ENCODE data around the gene ZNF469.

ZNF469 gene

GRCh38 chr16:88411951-88412576 lies 29.3 kb downstream of the ZNF469 start:
- DNase-seq: no peak

GRCh38 chr16:88412766-88413165 lies 30.0 kb downstream of the ZNF469 start:
- no peak for DNase-seq

DNA sequence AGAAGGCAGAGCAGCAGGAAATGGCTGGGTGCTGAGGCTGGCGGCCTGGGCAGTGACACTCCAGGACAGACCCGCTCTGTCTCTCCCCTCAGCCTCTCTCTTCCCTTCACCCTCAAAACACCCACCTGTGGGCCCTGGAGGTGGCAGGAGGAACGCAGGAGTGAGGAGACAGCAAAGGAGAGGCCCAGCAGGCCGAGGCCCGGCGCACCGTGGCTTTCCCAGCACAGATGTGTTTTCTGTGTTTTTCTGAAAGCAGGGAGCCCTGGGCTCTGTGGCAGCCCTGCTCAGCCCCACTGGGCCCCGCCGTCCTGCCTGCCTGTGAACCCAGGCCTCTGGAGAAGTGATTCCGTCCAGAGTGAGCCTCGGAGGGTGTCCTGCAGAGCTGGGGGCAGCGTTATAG lies 30.5 kb downstream of the ZNF469 start:
- no peak for DNase-seq

DNA sequence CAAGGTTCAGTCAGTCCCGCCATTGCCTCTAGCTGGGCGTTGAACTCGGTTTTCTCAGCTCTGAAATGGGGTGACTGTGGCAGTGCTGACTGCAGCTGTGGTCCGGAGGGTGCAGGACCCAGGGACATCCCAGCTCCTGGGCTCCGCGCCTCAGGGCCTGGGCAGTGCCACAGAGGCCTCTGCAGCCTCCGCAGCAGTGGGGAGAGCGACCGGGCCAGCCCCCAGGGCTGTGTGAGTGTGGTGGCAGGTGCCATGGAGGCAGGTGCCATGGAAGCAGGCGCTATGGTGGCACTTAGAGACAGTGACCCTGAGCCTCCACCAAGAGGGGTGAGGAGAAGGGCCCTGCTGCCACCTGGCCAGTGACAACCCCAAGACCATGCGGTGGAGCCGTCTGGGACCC lies 30.9 kb downstream of the ZNF469 start:
- DNase-seq: no peak

- DNase-seq: no peak
These were observed 32.0 kb downstream of the ZNF469 start for GRCh38 chr16:88414521-88415380.

- no peak for DNase-seq
These were observed 32.6 kb downstream of the ZNF469 start for GRCh38 chr16:88415381-88415705.

DNA sequence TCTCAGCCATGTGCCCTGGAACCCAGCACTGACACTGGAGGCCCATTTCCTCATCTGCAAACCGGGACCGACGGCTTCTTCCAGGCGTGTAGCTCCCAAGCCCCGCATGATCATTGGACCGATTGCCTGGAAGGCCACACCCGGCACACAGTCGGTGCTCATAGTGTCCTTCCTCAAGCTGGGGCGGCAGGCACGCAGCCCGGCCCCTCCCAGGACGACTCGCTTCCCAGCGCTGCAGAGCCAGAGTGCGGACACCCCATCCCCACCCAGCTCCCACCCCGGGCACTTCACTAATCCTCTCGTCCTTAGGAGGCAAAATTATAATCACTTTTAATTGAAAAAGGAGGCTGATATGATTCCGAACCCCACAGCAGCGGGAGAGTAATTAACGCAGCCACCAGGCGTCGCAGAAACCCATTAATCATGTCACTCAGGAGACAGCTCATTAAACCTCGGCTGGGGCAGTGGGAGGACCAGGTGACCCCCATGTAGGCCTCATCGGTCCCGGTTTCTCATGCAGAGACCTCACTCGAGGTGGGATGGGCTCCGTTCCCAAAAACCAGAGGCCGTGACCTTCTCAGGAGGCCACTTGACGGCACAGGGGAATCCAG lies 33.1 kb downstream of the ZNF469 start:
- DNase-seq: no peak

GRCh38 chr16:88416686-88417085 lies 33.9 kb downstream of the ZNF469 start:
- DNase-seq: no peak

GRCh38 chr16:88417684-88418476 lies 35.1 kb downstream of the ZNF469 start:
- no peak for DNase-seq

- DNase-seq: no peak
These were observed 36.1 kb downstream of the ZNF469 start for GRCh38 chr16:88418869-88419268.

- DNase-seq: no peak
These were observed 37.0 kb downstream of the ZNF469 start for GRCh38 chr16:88419790-88420189.

GRCh38 chr16:88420496-88420895 lies 37.7 kb downstream of the ZNF469 start:
- DNase-seq: no peak

DNA sequence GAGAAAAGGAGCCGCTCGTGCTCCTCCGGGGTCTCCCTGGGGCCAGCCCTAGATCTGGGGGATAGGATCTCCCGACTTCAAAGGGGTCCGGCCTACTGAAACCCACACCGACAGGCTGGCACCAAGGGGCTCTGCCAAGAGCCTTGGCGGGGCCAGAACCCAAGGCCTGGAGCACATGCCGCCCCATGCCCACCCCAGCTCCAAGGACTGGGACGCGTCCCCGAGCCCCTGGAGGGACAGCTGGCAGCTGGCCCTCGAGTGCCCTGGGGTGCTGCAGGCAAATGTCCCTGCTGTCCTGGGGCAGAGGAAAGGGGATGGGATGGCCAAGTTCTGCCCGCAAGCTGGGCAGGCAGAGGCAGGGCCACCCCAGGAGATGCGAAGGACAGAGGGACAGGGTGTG lies 38.5 kb downstream of the ZNF469 start:
- no peak for DNase-seq

DNA sequence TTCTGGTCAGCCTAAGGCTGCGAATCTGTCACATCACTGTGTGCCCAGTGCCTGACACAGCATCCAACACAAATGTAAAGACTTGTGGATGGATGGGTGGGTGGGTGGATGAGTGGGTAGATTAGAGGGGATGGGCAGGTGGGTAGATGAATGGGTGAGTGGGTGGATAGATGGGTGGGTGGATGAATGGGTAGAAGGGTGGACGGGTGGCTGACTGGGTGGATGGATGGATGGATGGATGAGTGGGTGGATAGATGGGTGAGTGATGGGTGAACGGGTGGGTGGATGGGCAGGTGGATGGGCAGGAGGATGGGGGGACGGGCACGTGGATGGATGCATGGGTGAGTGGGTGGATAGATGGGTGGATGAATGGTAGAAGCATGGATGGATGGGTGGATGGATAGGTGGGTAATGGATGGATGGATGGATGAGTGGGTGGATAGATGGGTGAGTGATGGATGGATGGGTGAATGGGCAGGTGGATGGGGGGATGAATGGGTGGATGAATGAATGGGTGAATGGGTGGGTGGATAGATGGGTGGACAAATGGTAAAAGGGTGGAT lies 39.2 kb downstream of the ZNF469 start:
- no peak for DNase-seq

- DNase-seq: no peak
These were observed 40.1 kb downstream of the ZNF469 start for GRCh38 chr16:88422733-88423447.

DNA sequence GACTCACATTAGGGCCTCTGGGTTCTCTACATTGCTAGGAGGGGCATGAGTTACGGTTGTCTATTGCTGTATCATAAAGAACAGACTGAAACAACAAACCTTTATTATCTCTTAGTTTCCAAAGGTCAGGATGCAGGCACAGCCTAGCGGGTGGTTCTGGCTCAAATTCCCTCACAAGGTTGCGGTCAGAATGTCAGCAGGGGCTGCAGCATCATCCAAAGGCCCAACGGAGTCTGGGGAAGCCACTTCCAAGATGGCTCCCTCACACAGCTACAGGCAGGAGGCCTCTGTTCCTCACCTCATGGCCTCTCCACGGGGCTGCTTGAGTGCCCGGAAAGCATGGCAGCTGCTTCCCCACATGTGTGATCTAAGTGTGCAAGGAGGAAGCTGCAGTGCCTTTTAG lies 40.7 kb downstream of the ZNF469 start:
- no peak for DNase-seq

- DNase-seq: no peak
These were observed 42.0 kb downstream of the ZNF469 start for GRCh38 chr16:88424587-88425235.

GRCh38 chr16:88426018-88426417 lies 43.3 kb downstream of the ZNF469 start:
- DNase-seq: no peak

DNA sequence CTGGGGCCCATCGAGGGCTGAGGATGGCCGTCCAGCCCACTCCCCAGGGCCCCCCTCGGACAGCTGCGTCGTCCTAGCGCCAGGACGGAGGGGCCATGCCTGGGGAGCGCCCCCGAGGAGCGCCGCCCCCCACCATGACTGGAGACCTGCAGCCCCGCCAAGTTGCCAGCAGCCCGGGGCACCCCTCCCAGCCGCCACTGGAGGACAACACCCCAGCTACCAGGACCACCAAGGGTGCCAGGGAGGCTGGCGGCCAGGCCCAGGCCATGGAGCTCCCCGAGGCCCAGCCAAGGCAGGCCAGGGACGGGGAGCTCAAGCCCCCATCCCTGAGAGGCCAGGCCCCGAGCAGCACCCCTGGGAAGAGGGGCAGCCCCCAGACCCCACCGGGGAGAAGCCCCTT lies 44.6 kb downstream of the ZNF469 start:
- no peak for DNase-seq

- DNase-seq: no peak
These were observed 45.4 kb downstream of the ZNF469 start for GRCh38 chr16:88428156-88428555.

DNA sequence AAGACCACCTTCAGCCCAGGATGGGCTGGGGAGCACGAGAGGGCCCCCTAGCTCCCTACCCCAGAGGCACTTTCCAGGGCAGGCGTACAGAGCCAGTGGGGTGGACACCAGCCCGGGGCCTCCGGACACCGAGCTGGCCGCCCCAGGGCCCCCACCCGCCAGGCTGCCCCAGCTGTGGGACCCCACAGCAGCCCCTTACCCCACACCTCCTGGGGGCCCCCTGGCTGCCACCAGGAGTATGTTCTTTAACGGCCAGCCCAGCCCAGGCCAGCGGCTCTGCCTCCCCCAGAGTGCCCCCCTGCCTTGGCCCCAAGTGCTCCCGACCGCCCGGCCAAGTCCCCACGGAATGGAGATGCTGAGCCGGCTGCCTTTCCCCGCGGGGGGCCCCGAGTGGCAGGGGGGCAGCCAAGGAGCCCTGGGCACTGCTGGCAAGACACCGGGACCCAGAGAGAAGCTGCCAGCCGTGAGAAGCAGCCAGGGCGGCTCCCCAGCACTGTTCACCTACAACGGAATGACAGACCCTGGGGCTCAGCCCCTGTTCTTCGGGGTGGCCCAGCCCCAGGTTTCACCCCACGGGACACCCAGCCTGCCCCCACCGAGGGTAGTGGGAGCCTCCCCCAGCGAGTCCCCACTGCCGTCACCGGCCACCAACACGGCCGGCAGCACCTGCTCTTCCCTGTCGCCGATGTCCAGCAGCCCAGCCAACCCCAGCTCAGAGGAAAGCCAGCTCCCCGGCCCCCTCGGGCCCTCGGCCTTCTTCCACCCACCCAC lies 46.0 kb downstream of the ZNF469 start:
- DNase-seq: no peak

All from cortex of kidney (tissue), 1 donor.